GM19395 (cell line): ENCODE data around the gene AGXT2.
A peak's percentile ranks its signal among the peaks of the same experiment; 100 is the strongest.
"Not testable (repeated sequence)": the region's sequence is repeated elsewhere in the genome, so short reads cannot be mapped to it uniquely, and the experiment has no call there.

ENCODE experiments used
- ATAC-seq: cut with Tn5 transposase; IDR thresholded peaks from one replicate; pipeline ENCODE4 v1.9.1; 2021; ENCODE audit warnings: mild to moderate bottlenecking, moderate library complexity; ENCODE audit not compliant: unreplicated experiment

Gene AGXT2

DNA sequence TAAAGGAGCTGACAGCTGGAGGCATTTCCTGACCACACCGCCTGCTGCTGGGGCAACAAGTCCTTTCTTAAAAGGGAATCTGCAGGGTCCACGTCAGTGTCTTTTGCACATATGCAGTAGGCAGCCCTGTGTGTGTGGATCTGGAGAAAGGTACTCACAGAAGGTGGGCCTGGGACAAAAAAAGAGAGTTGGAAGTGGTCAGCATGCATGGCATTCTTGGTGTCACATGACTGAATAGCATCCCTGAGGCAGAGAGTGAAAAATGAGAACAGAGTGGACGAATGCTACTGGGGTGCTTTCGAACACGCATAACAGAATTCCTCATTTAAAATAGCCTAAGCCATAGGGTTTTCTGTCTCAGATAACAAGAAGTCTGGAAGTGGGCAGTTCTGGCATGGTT is 71.4 kb downstream of the AGXT2 start:
- ATAC-seq, result no peak

DNA sequence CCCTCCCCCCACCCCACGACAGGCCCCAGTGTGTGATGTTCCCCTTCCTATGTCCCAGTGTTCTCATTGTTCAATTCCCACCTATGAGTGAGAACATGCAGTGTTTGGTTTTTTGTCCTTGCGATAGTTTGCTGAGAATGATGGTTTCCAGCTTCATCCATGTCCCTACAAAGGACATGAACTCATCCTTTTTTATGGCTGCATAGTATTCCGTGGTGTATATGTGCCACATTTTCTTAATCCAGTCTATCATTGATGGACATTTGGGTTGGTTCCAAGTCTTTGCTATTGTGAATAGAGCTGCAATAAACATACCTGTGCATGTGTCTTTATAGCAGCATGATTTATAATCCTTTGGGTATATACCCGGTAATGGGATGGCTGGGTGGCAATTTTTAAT is 76.1 kb downstream of the AGXT2 start:
- not testable (repeated sequence) for ATAC-seq

DNA sequence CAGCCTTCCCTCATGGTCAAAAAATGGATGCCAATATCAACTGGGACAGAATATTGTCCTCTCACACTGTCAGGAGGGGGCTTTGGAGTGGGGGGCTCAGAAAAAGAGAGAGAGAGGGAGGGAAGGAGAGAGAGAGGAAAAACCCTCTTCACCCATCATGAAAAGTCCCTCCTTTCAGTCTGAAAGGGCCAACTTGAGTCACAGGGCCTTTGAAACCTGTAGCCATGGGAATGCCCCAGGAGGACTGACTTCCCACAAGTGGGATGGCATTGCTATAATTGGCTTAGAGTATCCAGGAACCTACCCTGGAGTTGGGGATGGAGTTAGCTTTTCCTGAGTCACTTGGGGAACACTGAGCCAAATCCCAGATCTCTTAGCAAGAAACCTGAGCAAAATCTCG is 77.2 kb downstream of the AGXT2 start:
- ATAC-seq, result no peak

DNA sequence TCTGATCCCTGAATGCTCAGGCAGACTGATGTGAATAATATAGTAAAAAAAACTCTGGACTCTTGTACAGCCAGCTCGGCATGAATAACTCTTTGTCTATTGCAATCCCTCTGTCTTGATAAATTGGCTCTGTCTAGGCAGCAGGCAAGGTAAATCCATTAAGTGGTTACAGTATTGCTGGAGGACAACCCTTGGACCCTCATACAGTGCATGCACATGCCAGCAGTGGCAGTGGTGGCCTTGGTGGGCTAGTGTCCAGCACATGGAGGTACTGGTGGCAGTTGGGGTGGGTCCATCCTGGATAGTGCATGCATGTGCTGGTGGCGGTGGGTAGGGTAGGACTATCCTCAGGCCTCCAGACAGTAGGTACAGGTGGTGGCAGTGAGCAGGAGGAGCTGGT is 79.5 kb downstream of the AGXT2 start:
- ATAC-seq, result no peak

DNA sequence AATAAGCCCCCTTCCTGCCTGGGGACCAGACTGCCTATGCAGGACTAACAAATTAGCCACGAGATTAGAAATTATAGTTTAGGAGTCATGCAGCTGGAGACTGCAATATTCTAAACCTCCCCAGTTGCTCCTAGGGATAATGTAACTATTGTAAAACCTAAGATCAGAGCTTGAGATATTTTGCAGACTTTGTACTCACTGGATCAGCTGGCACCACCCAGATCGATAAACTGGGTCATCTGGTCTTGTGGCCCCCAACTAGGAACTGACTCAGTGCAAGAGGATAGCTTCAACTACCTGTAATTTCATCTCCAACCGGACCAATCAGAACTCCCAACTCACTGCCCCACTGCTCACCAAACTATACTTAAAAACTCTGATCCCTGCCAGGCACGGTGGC is 80.2 kb downstream of the AGXT2 start:
- no peak for ATAC-seq

DNA sequence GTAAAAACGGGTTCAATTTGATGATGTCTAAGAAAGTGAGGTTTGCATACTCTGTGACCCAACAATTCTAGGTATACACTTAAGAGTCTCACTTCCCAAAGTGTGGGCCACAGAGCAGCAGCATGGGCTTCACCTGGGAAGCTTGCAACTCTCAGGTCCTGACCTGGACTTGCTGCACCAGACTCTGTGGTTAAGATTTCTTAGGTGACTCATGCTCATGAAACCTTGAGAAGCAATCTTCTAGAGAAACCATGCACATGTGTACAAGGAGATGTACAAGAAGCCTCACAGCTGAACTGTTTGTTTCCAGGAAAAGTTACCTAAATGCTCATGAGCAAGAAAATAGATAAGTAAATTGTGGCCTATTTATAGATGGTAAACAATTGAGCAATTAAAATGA is 88.4 kb downstream of the AGXT2 start:
- ATAC-seq, result peak; percentile 97

DNA sequence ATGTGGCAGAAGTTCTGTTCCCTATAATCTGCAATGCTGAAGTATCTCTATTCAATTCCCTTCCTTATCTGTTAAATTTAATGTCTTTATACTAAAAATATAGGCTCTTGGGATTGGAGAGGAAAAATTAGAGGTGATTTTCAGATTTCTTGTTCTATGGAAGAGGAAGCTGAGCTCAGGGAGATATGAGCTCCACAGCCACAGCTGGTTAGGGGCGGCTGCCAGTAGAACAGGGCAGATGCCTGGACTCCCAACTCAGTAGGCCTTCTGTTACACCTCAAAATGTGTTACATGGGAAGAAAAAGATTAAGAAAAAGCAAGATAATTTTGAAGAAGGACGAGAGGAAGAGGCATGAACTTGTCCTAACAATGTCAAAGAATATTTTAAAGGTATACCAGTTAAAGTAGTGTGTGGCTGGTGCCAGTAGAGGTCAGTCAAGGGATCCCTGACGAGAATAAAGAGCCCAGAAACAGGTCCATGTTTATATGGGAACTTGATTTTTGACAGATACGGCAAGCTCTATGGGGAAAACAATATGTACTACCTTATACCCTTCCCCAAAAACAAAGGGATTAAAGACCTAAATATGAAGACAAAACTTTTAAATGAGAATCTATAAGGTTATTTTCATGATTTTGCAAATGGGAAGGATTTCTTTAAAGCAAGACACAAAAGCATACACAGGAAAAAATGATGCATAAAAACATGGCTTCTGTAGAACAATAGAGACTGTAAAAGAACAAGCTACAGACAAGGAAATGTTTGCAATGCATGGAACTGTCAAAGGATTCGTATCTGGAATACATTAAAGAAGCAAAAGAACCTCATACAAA is 89.7 kb downstream of the AGXT2 start:
- peak; percentile 41 for ATAC-seq

DNA sequence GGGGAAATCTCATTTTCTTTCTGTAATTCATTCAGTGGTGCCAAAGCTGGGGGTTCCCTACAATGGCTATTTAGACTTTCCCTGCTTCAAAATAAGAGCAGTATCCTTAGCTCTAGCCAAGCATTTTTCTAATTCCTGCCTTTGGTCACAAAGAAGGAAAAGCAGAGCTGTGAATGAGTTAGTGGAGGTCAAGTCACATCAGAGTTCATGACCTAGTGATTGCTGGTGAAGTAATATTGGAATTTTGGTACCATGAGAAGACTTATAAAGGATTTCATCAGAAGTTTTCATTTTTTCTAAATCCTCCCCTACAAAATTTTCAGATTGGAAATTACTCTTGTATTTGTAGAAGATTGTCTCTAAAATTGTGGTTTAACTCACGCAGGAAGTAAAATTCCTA is 90.4 kb downstream of the AGXT2 start:
- ATAC-seq, result no peak
